ENCODE results near the gene ZFR. TPM values are rescaled to one million over a fixed set of nuclear protein-coding genes. Genes with fewer than 3 reads are reported as not detected.
"Not testable (repeated sequence)": the region's sequence is repeated elsewhere in the genome, so short reads cannot be mapped to it uniquely, and the experiment has no call there.

The ZFR gene
- polyA plus RNA-seq, 1 of the 3 experiments (the other 2 are of a cell fraction), result 24.6 TPM

DNA sequence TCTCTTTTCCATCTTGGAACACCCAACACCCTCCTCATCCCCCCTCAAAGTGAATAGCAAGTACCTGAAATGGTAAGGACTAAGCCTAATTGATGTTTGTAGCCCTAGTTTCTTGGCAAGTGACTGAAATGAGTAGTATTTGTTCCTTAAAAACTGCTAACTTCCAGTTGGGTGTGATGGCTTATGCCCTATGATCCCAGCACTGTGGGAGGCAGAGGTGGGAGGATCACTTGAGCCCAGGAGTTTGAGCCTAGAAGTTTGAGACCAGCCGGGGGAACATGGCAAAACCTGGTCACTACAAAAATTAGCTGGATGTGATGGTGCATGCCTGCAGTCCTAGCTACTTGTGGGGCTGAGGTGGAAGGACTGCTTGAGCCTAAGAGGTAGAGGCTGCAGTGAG, 44.1 kb downstream of the ZFR start:
- H4K20me1 ChIP-seq (ENCODE audit: insufficient read depth), result peaks cover 4% of the 10 kb centered on the region
- no peak overlapping the region for H3K27ac ChIP-seq (ENCODE audit: low read depth in 2 of 2, low read length in 1 of 2)
- H3K79me2 ChIP-seq (ENCODE audit: insufficient read depth), result peaks cover 14% of the 10 kb centered on the region
- H2AFZ ChIP-seq (ENCODE audit: low read depth), result no peak overlapping the region
- H3K36me3 ChIP-seq (replicated peaks in 1 of 2; ENCODE audit: control insufficient read depth in 1 of 2, insufficient read depth in 2 of 2, low read length in 1 of 2), result peaks cover 81 to 91% of the 10 kb centered on the region in 2 experiments
- H3F3A ChIP-seq (replicated peaks; ENCODE audit: insufficient read depth), result peaks cover 19% of the 10 kb centered on the region
- no peaks in the 10 kb centered on the region for H3K9me3 ChIP-seq
- no peaks in the 10 kb centered on the region for H3K9me2 ChIP-seq
- H3K4me2 ChIP-seq, result no peak overlapping the region
- ChIA-PET POLR2A (no interaction called here), CTCF (interaction anchor here (1.5 kb wide), 1 partner anchor 190 kb away, joined by 4 read pairs; no protein-coding TSS in a partner anchor)
- H3K27me3 ChIP-seq (ENCODE audit: insufficient read depth), result no peaks in the 10 kb centered on the region
- 100% methylated on average over 1 of the region's 1 CpG for WGBS (ENCODE audit: low lambda C conversion rate)
- no peak overlapping the region for H3K4me3 ChIP-seq (ENCODE audit: low read depth in 2 of 2, low read length in 1 of 2)
- no peak overlapping the region for H3K9ac ChIP-seq
- TF ChIP-seq EP300 (IDR thresholded peaks at IDR 0.05; ENCODE audit: borderline replicate concordance in 1 of 2, low read depth in 1 of 2, low read length in 1 of 2) (no peak), TAF1 (IDR thresholded peaks at IDR 0.05; ENCODE audit: borderline replicate concordance, low read depth, low read length) (no peak), CHD2 (IDR thresholded peaks at IDR 0.05; ENCODE audit: low read length, partially characterized antibody) (no peak), FOXM1 (IDR thresholded peaks at IDR 0.05; ENCODE audit: low read depth) (no peak), YY1 (IDR thresholded peaks at IDR 0.05; ENCODE audit: low read depth) (no peak), TEAD4 (IDR thresholded peaks at IDR 0.05; ENCODE audit: borderline replicate concordance, insufficient read depth) (no peak), RCOR1 (IDR thresholded peaks at IDR 0.05; ENCODE audit: low read length) (no peak), TCF12 (IDR thresholded peaks at IDR 0.05) (no peak), MEF2A (IDR thresholded peaks at IDR 0.05; ENCODE audit: borderline replicate concordance, low read depth) (no peak), SMC3 (IDR thresholded peaks at IDR 0.05; ENCODE audit: low read depth, low read length) (no peak)
- TF ChIP-seq, protein P1, sequence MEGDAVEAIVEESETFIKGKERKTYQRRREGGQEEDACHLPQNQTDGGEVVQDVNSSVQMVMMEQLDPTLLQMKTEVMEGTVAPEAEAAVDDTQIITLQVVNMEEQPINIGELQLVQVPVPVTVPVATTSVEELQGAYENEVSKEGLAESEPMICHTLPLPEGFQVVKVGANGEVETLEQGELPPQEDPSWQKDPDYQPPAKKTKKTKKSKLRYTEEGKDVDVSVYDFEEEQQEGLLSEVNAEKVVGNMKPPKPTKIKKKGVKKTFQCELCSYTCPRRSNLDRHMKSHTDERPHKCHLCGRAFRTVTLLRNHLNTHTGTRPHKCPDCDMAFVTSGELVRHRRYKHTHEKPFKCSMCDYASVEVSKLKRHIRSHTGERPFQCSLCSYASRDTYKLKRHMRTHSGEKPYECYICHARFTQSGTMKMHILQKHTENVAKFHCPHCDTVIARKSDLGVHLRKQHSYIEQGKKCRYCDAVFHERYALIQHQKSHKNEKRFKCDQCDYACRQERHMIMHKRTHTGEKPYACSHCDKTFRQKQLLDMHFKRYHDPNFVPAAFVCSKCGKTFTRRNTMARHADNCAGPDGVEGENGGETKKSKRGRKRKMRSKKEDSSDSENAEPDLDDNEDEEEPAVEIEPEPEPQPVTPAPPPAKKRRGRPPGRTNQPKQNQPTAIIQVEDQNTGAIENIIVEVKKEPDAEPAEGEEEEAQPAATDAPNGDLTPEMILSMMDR (IDR thresholded peaks at IDR 0.05), result no peak
- TF ChIP-seq, protein P2, sequence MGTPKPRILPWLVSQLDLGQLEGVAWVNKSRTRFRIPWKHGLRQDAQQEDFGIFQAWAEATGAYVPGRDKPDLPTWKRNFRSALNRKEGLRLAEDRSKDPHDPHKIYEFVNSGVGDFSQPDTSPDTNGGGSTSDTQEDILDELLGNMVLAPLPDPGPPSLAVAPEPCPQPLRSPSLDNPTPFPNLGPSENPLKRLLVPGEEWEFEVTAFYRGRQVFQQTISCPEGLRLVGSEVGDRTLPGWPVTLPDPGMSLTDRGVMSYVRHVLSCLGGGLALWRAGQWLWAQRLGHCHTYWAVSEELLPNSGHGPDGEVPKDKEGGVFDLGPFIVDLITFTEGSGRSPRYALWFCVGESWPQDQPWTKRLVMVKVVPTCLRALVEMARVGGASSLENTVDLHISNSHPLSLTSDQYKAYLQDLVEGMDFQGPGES (IDR thresholded peaks at IDR 0.05; ENCODE audit: low read depth, low read length), result no peak
- no peaks in the 10 kb centered on the region; a peak in 2 of 4 replicates for H3K4me1 ChIP-seq (ENCODE audit: control insufficient read depth in 1 of 2, insufficient read depth in 2 of 2, low read depth in 1 of 2, low read length in 1 of 2)
- DNase-seq, result no peak

DNA sequence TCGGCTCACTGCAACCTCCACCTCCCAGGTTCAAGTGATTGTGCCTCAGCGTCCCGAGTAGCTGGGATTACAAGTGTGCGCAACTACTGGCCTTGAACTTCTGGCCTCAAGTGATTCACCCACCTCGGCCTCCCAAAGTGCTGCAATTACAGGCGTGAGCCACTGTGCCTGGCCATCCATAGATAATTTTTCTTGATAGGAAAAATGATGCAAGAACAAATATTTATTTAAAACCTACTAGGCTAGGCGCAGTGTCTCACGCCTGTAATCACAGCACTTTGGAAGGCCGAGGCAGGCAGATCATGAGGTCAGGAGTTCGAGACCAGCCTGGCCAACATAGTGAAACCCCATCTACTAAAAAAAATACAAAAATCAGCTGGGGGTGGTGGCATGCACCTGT, 45.8 kb downstream of the ZFR start:
- not testable (repeated sequence) for H3K9me2 ChIP-seq; H2AFZ ChIP-seq (ENCODE audit: low read depth); H3K9ac ChIP-seq; H3K4me3 ChIP-seq (ENCODE audit: low read depth in 2 of 2, low read length in 1 of 2); H3K27me3 ChIP-seq (ENCODE audit: insufficient read depth); H4K20me1 ChIP-seq (ENCODE audit: insufficient read depth); H3K9me3 ChIP-seq; DNase-seq; H3K4me2 ChIP-seq; H3K4me1 ChIP-seq (ENCODE audit: control insufficient read depth in 1 of 2, insufficient read depth in 2 of 2, low read depth in 1 of 2, low read length in 1 of 2)
- H3K27ac ChIP-seq (ENCODE audit: low read depth in 2 of 2, low read length in 1 of 2), result 0 out of 4 replicates have a peak overlapping the region, but pooled peaks of 1 of the 2 experiments have one; percentile 13
- H3F3A ChIP-seq (replicated peaks; ENCODE audit: insufficient read depth), result peaks cover 15% of the 10 kb centered on the region
- WGBS (ENCODE audit: low lambda C conversion rate), result 94% methylated on average over 10 of the region's 10 CpGs
- peaks cover 82 to 94% of the 10 kb centered on the region in 2 experiments for H3K36me3 ChIP-seq (replicated peaks in 1 of 2; ENCODE audit: control insufficient read depth in 1 of 2, insufficient read depth in 2 of 2, low read length in 1 of 2)
- POLR2A ChIA-PET, result interaction anchor here (0.5 kb wide), 1 partner anchor 1052 kb away, joined by 3 read pairs; no protein-coding TSS in a partner anchor
- H3K79me2 ChIP-seq (ENCODE audit: insufficient read depth), result peaks cover 11% of the 10 kb centered on the region
- CTCF ChIA-PET, result interaction anchor here (1.3 kb wide), 1 partner anchor 191 kb away, joined by 4 read pairs; no protein-coding TSS in a partner anchor
